Dermis microvascular lymphatic vessel endothelial cell (primary cell): ENCODE measurements around the gene ARV1. TPM values are rescaled to one million over a fixed set of nuclear protein-coding genes. Genes with fewer than 3 reads are reported as not detected.
"Not testable (repeated sequence)": the region's sequence is repeated elsewhere in the genome, so short reads cannot be mapped to it uniquely, and the experiment has no call there.

Experiments
- DNase-seq, 2 donors: peaks; one replicate each; pipeline versions ENCODE4 v3.0.0 to v3.0.0-alpha.2; 2010; ENCODE audit warnings: low read depth in 2 of 2
- total RNA-seq: library from RNA; depleted of rRNA; stranded (reverse); fragments of >200 nt; gene quantifications from 2 replicates; pipeline ENCODE4 v1.2.1, GENCODE V29; 2014

Gene ARV1
- total RNA-seq, 1 donor from 2014 or later, result 9.6 TPM

DNA sequence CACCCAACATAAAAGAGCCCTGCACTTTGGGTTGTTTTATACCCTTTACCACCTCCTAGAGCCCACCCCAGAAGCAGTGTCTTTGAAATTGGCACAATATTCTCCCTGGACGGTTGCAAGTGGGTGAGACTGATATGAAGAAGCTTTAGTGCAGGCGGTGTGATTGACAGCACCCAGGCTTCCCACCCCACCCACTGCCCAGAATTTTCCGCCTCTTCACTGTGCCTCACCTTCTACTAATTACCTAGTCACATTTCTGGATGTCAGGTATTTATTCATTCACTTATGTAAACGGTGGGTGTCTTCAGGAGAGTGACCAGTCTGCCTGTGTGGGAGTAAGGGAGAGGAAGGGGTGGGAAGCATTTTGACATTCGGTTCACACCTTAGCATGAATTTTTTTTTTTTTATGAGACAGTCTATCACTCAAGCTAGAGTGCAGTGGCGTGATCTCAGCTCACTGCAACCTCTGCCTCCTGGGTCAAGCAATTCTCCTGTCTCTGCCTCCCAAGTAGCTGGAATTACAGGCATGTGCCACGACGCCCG is 62.9 kb downstream of the ARV1 start:
- no peak for DNase-seq

DNA sequence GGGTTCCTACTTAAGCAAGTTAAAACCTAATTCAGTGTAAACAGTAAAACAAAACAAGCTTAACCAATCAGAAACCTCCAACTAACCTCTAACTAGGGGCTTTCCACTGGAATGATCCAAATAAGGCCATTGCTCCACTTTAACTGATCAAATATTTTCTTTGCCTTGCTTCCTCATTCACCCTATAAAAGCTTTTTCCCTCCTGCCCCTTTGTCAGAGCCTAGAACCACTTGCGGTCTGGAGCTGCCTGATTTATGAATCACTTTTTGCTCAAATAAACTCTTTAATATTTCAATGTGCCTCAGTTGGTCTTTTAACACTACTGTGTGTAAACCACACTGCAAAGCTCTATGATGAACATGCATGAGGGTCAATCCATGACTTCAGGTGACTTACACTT is 65.7 kb downstream of the ARV1 start:
- DNase-seq, result no peak

GRCh38 chr1:231045286-231045685 is 66.4 kb downstream of the ARV1 start:
- DNase-seq, result no peak

DNA sequence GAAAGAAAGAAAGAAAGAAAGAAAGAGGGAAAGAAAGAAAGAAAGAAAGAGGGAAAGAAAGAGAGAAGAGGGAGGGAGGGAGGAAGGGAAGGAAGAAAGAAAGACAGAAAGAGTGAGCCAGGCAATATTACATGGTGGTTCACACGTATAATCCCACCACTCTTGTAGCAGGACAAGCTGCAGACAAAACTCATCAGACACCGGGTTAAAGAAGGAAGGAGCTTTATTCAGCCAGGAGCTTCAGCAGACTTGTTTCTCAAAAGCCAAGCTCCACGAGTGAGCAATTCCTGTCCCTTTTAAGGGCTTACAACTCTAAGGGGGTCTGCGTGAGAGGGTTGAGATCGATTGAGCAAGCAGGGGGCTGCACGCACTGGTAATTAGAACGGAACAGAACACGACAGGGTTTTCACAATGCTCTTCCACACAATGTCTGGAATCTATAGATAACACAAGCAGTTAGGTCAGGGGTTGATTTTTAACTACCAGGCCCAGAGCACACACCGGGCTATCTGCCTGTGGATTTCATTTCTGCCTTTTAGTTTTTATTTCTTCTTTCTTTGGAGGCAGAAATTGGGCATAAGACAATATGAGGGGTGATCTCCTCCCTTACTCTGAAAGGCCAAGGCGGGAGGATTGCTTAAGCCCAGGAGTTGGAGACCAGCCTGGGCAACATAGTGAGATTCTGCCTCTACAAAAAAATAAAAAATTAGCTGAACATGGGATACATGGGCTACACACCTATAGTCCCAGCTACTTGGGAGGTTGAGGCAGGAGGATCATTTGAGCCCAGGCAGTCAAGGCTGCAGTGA is 67.2 kb downstream of the ARV1 start:
- not testable (repeated sequence) for DNase-seq

DNA sequence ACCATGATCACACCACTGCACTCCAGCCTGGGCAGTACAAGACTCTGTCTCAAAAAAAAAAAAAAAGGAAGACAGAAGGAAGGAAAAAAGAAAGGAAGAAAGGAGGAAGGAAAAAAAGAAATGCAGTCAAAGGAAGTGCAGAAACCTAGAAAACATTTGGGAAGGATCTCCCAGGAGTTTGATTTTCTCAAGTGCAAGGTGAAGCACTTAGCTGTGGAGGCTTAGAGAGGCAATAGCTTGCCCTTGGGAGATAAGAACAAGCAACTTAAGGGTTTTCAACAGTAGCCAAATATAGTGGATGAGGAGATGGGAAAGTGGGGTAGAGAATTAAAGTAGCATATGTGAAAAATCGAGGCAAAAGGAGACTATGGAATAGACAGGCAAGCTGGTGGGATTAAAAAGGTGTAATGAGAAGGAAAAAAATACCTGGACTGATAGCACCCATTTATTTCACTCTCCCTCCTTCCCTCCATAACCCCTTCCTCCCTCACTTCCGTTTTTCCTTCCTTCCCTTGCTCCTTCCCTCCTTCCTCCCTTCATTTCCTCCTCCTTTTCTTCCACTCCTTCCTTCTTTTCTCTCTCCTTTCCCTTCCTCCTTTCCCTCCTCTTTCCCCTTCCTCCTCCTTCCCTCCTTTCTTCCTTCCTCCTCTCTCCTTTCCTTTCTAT is 68.0 kb downstream of the ARV1 start:
- no peak for DNase-seq

DNA sequence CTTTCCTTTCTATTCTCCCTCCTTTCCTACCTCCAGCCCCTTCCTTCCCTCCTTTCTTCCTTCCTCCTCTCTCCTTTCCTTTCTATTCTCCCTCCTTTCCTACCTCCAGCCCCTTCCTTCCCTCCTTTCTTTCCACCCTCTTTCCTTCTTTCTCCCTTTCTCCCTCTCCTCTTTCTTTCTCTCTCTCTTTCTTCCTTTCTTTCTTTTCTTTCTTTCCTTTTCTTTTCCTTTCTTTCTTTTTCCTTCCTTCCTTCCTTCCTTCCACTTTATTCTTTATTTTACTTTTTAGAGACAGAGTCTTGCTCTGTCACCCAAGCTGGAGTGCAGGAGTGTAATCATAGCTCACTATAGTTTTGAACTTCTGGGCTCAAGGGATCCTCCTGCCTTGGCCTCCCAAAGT is 68.6 kb downstream of the ARV1 start:
- DNase-seq, result not testable (repeated sequence)

- not testable (repeated sequence) for DNase-seq
Observed at GRCh38 chr1:231048419-231048818, 69.5 kb downstream of the ARV1 start.

DNA sequence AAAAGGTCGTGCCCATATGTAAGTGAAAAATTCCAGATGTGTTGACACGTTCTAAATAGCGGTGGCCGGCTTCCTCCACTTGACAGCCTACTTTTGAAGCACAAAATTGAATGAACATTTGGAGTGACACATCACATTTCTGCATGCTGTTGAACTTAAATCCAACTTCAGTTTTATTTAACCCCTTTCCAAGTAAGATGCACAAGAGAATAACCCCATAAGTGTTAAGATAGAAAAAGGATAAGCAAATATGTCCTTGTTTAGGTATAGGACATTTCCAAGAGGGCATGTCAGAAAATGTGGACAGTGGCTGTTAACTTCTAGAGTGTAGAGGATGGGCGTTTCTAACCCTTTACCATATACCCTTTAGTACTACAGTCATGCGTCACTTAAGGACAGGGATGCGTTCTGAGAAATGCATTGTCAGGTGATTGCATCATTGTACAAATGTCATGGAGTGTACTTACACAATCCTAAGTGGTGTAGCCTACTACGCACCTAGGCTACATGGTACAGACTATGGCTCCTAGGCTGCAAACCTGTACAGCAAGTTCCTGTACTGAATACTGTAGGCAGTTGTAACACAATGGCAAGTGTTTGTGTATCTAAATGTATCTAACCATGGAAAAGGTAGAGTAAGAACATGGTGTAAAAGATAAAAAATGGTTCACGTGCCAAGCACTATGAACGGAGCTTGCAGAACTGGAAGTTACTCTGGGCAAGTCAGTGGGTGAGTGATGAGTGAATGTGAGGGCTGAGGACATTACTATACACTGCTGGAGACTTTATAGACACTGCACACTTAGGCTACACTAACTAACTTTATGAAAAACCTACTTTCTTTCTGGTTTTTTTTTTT is 70.5 kb downstream of the ARV1 start:
- DNase-seq, result no peak

Other genes starting within 250 kb of the ARV1 start
- gene CAPN9, start 231.7 kb upstream of the ARV1 start, total RNA-seq, result under 0.01 TPM in 1 of 2 replicates, not detected in the other
- gene C1orf198, start 110.6 kb upstream of the ARV1 start, total RNA-seq, result 17.1 and 17.8 TPM in 2 replicates
- 7.6 and 8.6 TPM in 2 replicates for gene TTC13, start 233 bp upstream of the ARV1 start, total RNA-seq
- 20.0 and 30.5 TPM in 2 replicates for gene FAM89A, start 61.2 kb downstream of the ARV1 start, total RNA-seq
- gene TRIM67, start 183.0 kb downstream of the ARV1 start, total RNA-seq, result not detected in 2 replicates